22Rv1 (cell line): Measurements from ENCODE around the gene FLAD1.

Experiments used
- ZFX ChIP-seq: fragments of 450-650 bp; IDR thresholded peaks from 2 replicates; pipeline ENCODE4 v1.6.1; 2017; ENCODE audit warnings: antibody characterized with exemption, borderline replicate concordance
- TF ChIP-seq, protein P1 (sequence below): fragments of 450-650 bp; IDR thresholded peaks from 2 replicates; pipeline ENCODE4 v1.5.1; 2017; ENCODE audit warnings: mild to moderate bottlenecking

DNA sequence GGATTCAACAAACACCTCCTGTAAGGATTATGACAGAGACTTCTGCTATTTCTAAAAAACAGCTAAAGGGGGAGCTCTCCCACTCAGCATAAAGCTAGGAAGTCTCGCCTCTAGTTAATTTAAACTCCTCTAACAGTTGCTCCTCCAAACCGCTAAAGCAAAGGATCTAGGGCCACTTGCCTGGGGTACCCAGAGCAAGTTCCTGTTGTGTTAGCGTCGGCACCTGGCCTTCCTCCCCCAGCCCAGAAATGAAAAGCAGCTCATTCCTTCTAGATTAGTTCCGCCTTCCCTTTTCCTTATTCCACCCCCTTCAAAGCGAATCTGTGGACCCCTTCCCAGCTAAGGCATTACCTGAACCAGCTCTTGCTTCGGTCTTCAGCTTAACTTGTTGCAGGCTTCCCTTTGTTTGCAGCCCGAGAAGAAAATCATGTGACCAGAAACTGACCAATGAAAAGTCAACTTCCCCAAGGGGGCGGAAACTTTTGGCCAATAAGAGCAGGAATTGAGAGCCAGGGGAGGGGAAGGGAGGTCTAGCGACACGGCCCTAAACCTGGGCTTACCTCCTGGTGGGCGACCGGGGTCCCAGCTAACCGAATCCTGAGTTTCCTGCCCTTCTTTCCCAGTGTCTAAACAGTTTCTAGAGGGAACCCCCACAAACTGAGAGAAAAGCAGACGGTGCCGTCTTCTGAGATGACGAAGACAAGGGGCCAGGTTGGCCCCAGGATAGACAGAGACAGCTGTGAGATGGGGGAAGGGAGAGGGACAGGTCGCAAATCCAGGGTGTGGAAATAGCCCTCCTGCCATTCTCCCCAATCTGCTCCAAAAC is 27.2 kb upstream of the FLAD1 start, which contains the start of gene PBXIP1:
- TF ChIP-seq, protein P1, sequence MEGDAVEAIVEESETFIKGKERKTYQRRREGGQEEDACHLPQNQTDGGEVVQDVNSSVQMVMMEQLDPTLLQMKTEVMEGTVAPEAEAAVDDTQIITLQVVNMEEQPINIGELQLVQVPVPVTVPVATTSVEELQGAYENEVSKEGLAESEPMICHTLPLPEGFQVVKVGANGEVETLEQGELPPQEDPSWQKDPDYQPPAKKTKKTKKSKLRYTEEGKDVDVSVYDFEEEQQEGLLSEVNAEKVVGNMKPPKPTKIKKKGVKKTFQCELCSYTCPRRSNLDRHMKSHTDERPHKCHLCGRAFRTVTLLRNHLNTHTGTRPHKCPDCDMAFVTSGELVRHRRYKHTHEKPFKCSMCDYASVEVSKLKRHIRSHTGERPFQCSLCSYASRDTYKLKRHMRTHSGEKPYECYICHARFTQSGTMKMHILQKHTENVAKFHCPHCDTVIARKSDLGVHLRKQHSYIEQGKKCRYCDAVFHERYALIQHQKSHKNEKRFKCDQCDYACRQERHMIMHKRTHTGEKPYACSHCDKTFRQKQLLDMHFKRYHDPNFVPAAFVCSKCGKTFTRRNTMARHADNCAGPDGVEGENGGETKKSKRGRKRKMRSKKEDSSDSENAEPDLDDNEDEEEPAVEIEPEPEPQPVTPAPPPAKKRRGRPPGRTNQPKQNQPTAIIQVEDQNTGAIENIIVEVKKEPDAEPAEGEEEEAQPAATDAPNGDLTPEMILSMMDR: peak; percentile 27
- TF ChIP-seq ZFX: no peak
